Measurements from ENCODE around the gene NALCN.

Gene NALCN

GRCh38 chr13:101415358-101416174 lies 742 bp downstream of the NALCN start:
- in situ Hi-C loops (cut with MboI; ENCODE audit: low sequenced_read_pairs) = no loop called here

GRCh38 chr13:101412076-101412475 lies 4.2 kb downstream of the NALCN start:
- in situ Hi-C loops (cut with MboI; ENCODE audit: low sequenced_read_pairs) = no loop called here

- in situ Hi-C loops (cut with MboI; ENCODE audit: low sequenced_read_pairs) = no loop called here
Measured at GRCh38 chr13:101408992-101409656, 7.2 kb downstream of the NALCN start.

GRCh38 chr13:101408154-101408553 lies 8.2 kb downstream of the NALCN start:
- in situ Hi-C loops (cut with MboI; ENCODE audit: low sequenced_read_pairs) = no loop called here

- in situ Hi-C loops (cut with MboI; ENCODE audit: low sequenced_read_pairs) = no loop called here
Measured at GRCh38 chr13:101406791-101407190, 9.5 kb downstream of the NALCN start.

GRCh38 chr13:101401196-101401595 lies 15.1 kb downstream of the NALCN start:
- in situ Hi-C loops (cut with MboI; ENCODE audit: low sequenced_read_pairs) = no loop called here

GRCh38 chr13:101399365-101399764 lies 16.9 kb downstream of the NALCN start:
- in situ Hi-C loops (cut with MboI; ENCODE audit: low sequenced_read_pairs) = no loop called here

GRCh38 chr13:101398920-101399319 lies 17.4 kb downstream of the NALCN start:
- in situ Hi-C loops (cut with MboI; ENCODE audit: low sequenced_read_pairs) = no loop called here

GRCh38 chr13:101398191-101398590 lies 18.1 kb downstream of the NALCN start:
- in situ Hi-C loops (cut with MboI; ENCODE audit: low sequenced_read_pairs) = no loop called here

- in situ Hi-C loops (cut with MboI; ENCODE audit: low sequenced_read_pairs) = no loop called here
Measured at GRCh38 chr13:101397742-101398141, 18.6 kb downstream of the NALCN start.

GRCh38 chr13:101394605-101395004 lies 21.7 kb downstream of the NALCN start:
- in situ Hi-C loops (cut with MboI; ENCODE audit: low sequenced_read_pairs) = no loop called here

GRCh38 chr13:101393140-101393539 lies 23.2 kb downstream of the NALCN start:
- in situ Hi-C loops (cut with MboI; ENCODE audit: low sequenced_read_pairs) = no loop called here

GRCh38 chr13:101390461-101390860 lies 25.8 kb downstream of the NALCN start:
- in situ Hi-C loops (cut with MboI; ENCODE audit: low sequenced_read_pairs) = no loop called here

GRCh38 chr13:101384929-101385328 lies 31.4 kb downstream of the NALCN start:
- in situ Hi-C loops (cut with MboI; ENCODE audit: low sequenced_read_pairs) = no loop called here

- in situ Hi-C loops (cut with MboI; ENCODE audit: low sequenced_read_pairs) = no loop called here
Measured at GRCh38 chr13:101383595-101383994, 32.7 kb downstream of the NALCN start.

- in situ Hi-C loops (cut with MboI; ENCODE audit: low sequenced_read_pairs) = no loop called here
Measured at GRCh38 chr13:101382701-101383100, 33.6 kb downstream of the NALCN start.

GRCh38 chr13:101382086-101382485 lies 34.2 kb downstream of the NALCN start:
- in situ Hi-C loops (cut with MboI; ENCODE audit: low sequenced_read_pairs) = no loop called here

GRCh38 chr13:101360525-101360924 lies 55.8 kb downstream of the NALCN start:
- in situ Hi-C loops (cut with MboI; ENCODE audit: low sequenced_read_pairs) = no loop called here

GRCh38 chr13:101354895-101355294 lies 61.4 kb downstream of the NALCN start:
- in situ Hi-C loops (cut with MboI; ENCODE audit: low sequenced_read_pairs) = no loop called here

- in situ Hi-C loops (cut with MboI; ENCODE audit: low sequenced_read_pairs) = no loop called here
Measured at GRCh38 chr13:101346942-101347728, 69.2 kb downstream of the NALCN start.

GRCh38 chr13:101346161-101346560 lies 70.1 kb downstream of the NALCN start:
- in situ Hi-C loops (cut with MboI; ENCODE audit: low sequenced_read_pairs) = no loop called here

Measured in HL-60/S4 (cell line).